Heart left ventricle (tissue), 16 donors: Measurements from ENCODE around the gene BEND6. TPM values are rescaled to one million over a fixed set of nuclear protein-coding genes. Genes with fewer than 3 reads are reported as not detected.
"Not testable (repeated sequence)": the region's sequence is repeated elsewhere in the genome, so short reads cannot be mapped to it uniquely, and the experiment has no call there.

Source experiments
- ATAC-seq, 4 donors: fragments of 200-7000 bp; cut with Tn5 transposase; one replicate each; pipeline ENCODE4 v1.9.1; 2020 to 2022; ENCODE audit warnings: moderate library complexity in 4 of 4, mild to moderate bottlenecking in 3 of 4, moderate number of reproducible peaks in 1 of 4
- DNase-seq, 5 donors: peaks; one replicate each; pipeline ENCODE4 v3.0.0-alpha.2; 2020
- H3K27ac ChIP-seq, 12 donors: fragments of 200-600 bp; sonication (generic) in 4 of 12; one replicate each; pipeline versions ENCODE4 v1.5.0 to v1.8.0; 2016 to 2022; ENCODE audit warnings: mild to moderate bottlenecking in 2 of 12
- H3K27me3 ChIP-seq, 9 donors: fragments of 200-600 bp; sonication (generic) in 2 of 9; one replicate each; pipeline versions ENCODE4 v1.5.1 to v1.8.0; 2016 to 2022; ENCODE audit warnings: mild to moderate bottlenecking in 3 of 9
- H3K36me3 ChIP-seq, 9 donors: fragments of 200-600 bp; sonication (generic) in 2 of 9; one replicate each; pipeline versions ENCODE4 v1.5.0 to v1.8.0; 2018 to 2022; ENCODE audit warnings: mild to moderate bottlenecking in 2 of 9
- H3K4me1 ChIP-seq, 12 donors: fragments of 200-600 bp; sonication (generic) in 4 of 12; one replicate each; pipeline versions ENCODE4 v1.5.0 to v1.8.0; 2016 to 2022; ENCODE audit warnings: mild to moderate bottlenecking in 3 of 12
- H3K4me3 ChIP-seq, 12 donors: fragments of 200-600 bp; sonication (generic) in 4 of 12; one replicate each; pipeline versions ENCODE4 v1.5.0 to v1.8.0; 2017 to 2022; ENCODE audit warnings: mild to moderate bottlenecking in 9 of 12, moderate library complexity in 4 of 12
- H3K9me3 ChIP-seq, 12 donors: fragments of 200-600 bp; sonication (generic) in 4 of 12; one replicate each; pipeline versions ENCODE4 v1.5.0 to v1.8.0; 2016 to 2022; ENCODE audit warnings: mild to moderate bottlenecking in 1 of 12
- CTCF ChIP-seq, 12 donors: fragments of 200-600 bp; sonication (generic) in 4 of 12; IDR thresholded peaks; one replicate each; pipeline versions ENCODE4 v1.5.0 to v1.8.0; 2018 to 2022; ENCODE audit warnings: antibody characterized with exemption in 12 of 12, mild to moderate bottlenecking in 5 of 12
- POLR2A ChIP-seq, 2 donors: fragments of 450-650 bp; IDR thresholded peaks; one replicate each; pipeline ENCODE4 v1.6.1; 2017; ENCODE audit warnings: antibody characterized with exemption in 2 of 2, mild to moderate bottlenecking in 2 of 2, moderate library complexity in 2 of 2
- WGBS, 4 donors: extraction: QIAGEN DNeasy Blood & Tissue Kit in 2 of 4; methylation state at CpG; one replicate each; pipeline versions ENCODE4 v1.1.5 to v1.1.7; 2013 to 2018; 5-methylcytosine and 5-hydroxymethylcytosine counted together
- intact Hi-C, 10 donors: fragments of 100-400 bp; cut with DNase I; formaldehyde crosslinking; loops; one replicate each; pipeline versions ENCODE4 v1.11.1 to v1.14.2; 2022
- polyA plus RNA-seq, 2 donors: library from polyadenylated mRNA; stranded (reverse); fragments of 200-250 nt; gene quantifications; one replicate each; pipeline ENCODE4 v1.2.3, GENCODE V29; 2013
- total RNA-seq, 9 donors: library from RNA; depleted of rRNA in 2 of 9; stranded (reverse); fragments of >200 nt in 2 of 9; fragmentation: NEBNext Ultra II Directional in 3 of 9; extraction: Animal tissue kit (Norgen Biotek cat#: 25700) in 3 of 9; gene quantifications; one replicate each; pipeline versions ENCODE4 v1.1.0 to v1.2.4, GENCODE V29; 2016 to 2023
- donor health status: ischemic (EF 13 %, LVEDD 7.1; RV severe dilation, severe dysfunction).
- donor health status: healthy with polysubstance abuse.
- donor health status: DM: no; HTN: yes; CAD: no.
- donor health status: DM: no; HTN: no; CAD: no.
- donor health status: ischemic (EF 25% LVEDD 6.9; RV normal size, moderate dysfunction).
- donor health status: ischemic (EF 25% LVEDD 5.7; RV mildly dilated, moderate dysfunction).
- donor health status: healthy.
- donor health status: DM: yes; HTN: yes; CAD: no.
- donor health status: ischemic (EF 35%, LVEDD 5.7; RV mildly dilated, moderate dysfunction).
- donor health status: nonischemic (EF 11% LVEDD 7.7; RV severe dilation, severe dysfunction).
- donor health status: DM: yes; HTN: yes; CAD: no.
- donor health status: PGD.
- donor health status: ischemic (EF 29% LVEDD 5.4; RV normal size, mild dysfunction).
- donor health status: nonischemic (EF 23%, LVEDD 6.1; RV moderate dilation, normal function).

BEND6 gene
- total and polyA plus RNA-seq, 11 donors: 0.14 to 2.2 (median 0.41) TPM; not detected in 1

DNA sequence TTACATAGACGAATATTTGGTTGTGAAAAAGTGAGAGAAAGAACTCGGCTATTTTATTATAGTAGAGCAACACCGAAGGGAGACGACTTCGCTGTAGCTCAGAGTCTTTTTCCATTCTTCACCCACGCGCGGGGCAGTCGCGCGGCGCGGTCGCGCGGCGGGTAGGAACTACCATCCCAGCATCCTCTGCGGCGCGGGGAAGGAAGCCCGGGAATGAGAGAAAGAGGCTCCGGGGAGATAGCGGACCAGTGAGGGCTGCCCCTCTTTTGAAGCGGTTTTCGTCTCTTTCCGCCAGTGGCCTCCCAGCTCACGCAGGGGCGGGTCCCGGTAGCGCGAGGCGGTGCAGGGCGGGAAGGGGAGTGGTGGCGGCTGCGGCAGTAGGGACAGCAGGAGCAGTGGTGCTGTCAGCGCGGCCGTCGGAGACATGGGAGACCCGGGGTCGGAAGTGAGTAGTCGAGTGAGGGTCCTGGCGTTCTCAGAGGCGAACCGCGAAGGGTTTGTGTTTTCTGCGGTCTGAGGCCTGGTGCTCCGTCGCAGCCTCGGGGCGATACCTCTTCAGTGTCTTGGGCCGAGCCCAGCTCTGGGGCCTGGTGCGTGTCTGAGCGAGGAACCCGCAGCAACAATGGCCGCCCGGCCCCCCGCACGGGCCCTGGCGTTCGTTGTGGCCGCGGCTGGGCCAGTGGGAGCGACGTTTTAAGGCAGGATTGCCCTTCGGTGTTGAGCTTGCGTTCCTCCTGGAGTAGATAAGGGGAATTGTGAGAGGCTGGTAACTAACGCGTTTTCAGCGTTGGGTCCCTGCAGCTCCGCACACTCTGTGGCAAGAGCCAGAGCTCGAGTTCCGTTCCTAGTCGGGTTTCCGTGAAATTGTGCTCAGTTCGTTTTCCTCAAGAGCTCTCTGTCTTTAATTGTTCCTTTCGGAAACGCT is 91.7 kb downstream of the BEND6 start, which contains the start of gene KIAA1586:
TSS of gene KIAA1586 (plus strand) at position 362 of the 925 bp plus-strand sequence. CDS start at position 425, 63 bp downstream.
- Histone ChIP-seq H3K4me3 (peak within 1 kb of the TSS; percentile 12 to 68 (median 62)), H3K27ac (peak within 1 kb of the TSS in 10 of 12 donors; percentile 6 to 73 (median 50)), H3K36me3 (peaks cover 0 to 20% (median 17%) of the 10 kb centered on the region in 9 donors), H3K4me1 (peaks cover 0 to 19% (median 6%) of the 10 kb centered on the region in 12 donors)
- DNase-seq: peak; percentile 91 to 94 (median 92)
- WGBS, 4 donors: 0 to 1% (median 0%) methylated on average over 29 to 48 of the region's 78 CpGs
- H3K27me3 ChIP-seq, H3K9me3 ChIP-seq: not testable (repeated sequence)
- TF ChIP-seq POLR2A (IDR thresholded peaks at IDR 0.05): peak in 1 of 2 donors; percentile 57
- ATAC-seq: peak; percentile 99 to 100 (median 100)
- intact Hi-C loops: loop anchor here in 4 of 10 donors (5.0 to 10.0 kb wide), 4 partner anchors 41 to 268 kb away; partner anchors contain the start of genes BAG2 (in 1 of the 4), PRIM2 (in 1 of the 4) and RAB23 (in 1 of the 4)

DNA sequence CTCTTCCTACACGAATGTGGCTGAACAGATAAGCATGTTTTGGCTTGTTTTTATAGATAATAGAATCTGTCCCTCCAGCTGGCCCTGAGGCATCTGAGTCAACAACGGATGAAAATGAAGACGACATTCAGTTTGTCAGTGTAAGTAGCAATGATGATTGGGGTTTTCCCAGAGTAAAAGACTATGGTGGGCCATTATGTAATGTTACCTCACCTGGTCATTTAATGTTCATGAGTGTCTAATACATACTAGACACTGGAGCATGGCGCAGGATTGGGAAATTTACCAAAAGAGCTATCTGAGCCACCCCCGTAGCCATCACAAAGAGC is 92.3 kb downstream of the BEND6 start:
- not testable (repeated sequence) for H3K4me3 ChIP-seq, H3K27me3 ChIP-seq, DNase-seq, H3K9me3 ChIP-seq, H3K27ac ChIP-seq
- intact Hi-C loops: loop anchor here in 4 of 10 donors (5.0 to 10.0 kb wide), 4 partner anchors 40 to 268 kb away; partner anchors contain the start of genes BAG2 (in 1 of the 4), PRIM2 (in 1 of the 4) and RAB23 (in 1 of the 4)
- peak in 1 of 4 donors; percentile 2 for ATAC-seq
- Histone ChIP-seq H3K4me1 (peaks cover 0 to 19% (median 6%) of the 10 kb centered on the region in 12 donors), H3K36me3 (peaks cover 0 to 26% (median 24%) of the 10 kb centered on the region in 9 donors)
- WGBS, 4 donors: no CpG with 5 or more reads among the region's 5 CpGs

DNA sequence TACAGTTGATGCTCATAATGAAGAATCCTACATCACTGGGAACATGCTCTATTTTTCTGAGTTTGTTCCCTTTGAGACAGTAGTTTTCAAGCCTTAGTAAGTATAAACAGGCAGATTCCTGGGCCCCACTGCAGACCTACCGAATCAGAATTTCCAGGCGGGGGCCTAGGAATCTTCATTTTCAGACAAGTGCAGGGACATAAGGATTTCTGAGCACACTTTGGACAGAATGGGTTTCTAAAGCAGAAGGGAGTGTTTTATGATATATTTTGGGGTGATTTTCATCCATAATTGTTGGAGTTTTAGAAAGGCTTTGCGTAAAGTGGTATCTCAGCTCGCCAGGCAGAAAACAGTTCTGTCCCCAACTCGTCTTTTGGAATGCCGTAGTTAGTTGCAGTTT is 93.0 kb downstream of the BEND6 start:
- H3K9me3 ChIP-seq, DNase-seq, H3K27me3 ChIP-seq, H3K27ac ChIP-seq, ATAC-seq: not testable (repeated sequence)
- peaks cover 0 to 19% (median 6%) of the 10 kb centered on the region in 12 donors for H3K4me1 ChIP-seq
- H3K4me3 ChIP-seq: peak overlapping the region in 2 of 12 donors; percentile 14 to 16
- intact Hi-C loops: loop anchor here in 4 of 10 donors (5.0 to 10.0 kb wide), 4 partner anchors 39 to 267 kb away; partner anchors contain the start of genes BAG2 (in 1 of the 4), PRIM2 (in 1 of the 4) and RAB23 (in 1 of the 4)
- H3K36me3 ChIP-seq: peaks cover 3 to 33% (median 30%) of the 10 kb centered on the region in 9 donors
- WGBS, 4 donors: 86 to 95% (median 89%) methylated on average over 5 to 6 of the region's 6 CpGs

GRCh38 chr6:57048577-57048976 is 93.7 kb downstream of the BEND6 start:
- 88 to 90% (median 89%) methylated on average over 5 of the region's 5 CpGs for WGBS, 4 donors
- peaks cover 0 to 4% (median 0%) of the 10 kb centered on the region in 12 donors for H3K9me3 ChIP-seq
- no peaks in the 10 kb centered on the region for H3K27me3 ChIP-seq
- DNase-seq: no peak
- H3K27ac ChIP-seq: no peak overlapping the region
- H3K4me3 ChIP-seq: no peak overlapping the region
- TF ChIP-seq POLR2A (IDR thresholded peaks at IDR 0.05): no peak
- TF ChIP-seq CTCF (IDR thresholded peaks at IDR 0.05): no peak
- H3K36me3 ChIP-seq: peaks cover 6 to 40% (median 37%) of the 10 kb centered on the region in 9 donors
- intact Hi-C loops: loop anchor here in 4 of 10 donors (5.0 to 10.0 kb wide), 4 partner anchors 39 to 266 kb away; partner anchors contain the start of genes BAG2 (in 1 of the 4), PRIM2 (in 1 of the 4) and RAB23 (in 1 of the 4)
- no peak for ATAC-seq
- H3K4me1 ChIP-seq: peaks cover 0 to 19% (median 6%) of the 10 kb centered on the region in 12 donors

- Histone ChIP-seq H3K4me1 (no peaks in the 10 kb centered on the region), H3K27me3 (no peaks in the 10 kb centered on the region), H3K4me3 (no peak overlapping the region), H3K27ac (no peak overlapping the region), H3K36me3 (peaks cover 0 to 68% (median 46%) of the 10 kb centered on the region in 9 donors), H3K9me3 (no peaks in the 10 kb centered on the region)
- no peak for TF ChIP-seq POLR2A (IDR thresholded peaks at IDR 0.05)
- no peak for TF ChIP-seq CTCF (IDR thresholded peaks at IDR 0.05)
- no peak for ATAC-seq
- 82 to 93% (median 91%) methylated on average over 3 of the region's 3 CpGs for WGBS, 4 donors
- intact Hi-C loops: no loop called here
- DNase-seq: no peak
Measured at GRCh38 chr6:57063847-57064246, 108.9 kb downstream of the BEND6 start.
